ENCODE data around the gene ADGRD2. TPM values are rescaled to one million over a fixed set of nuclear protein-coding genes. Genes with fewer than 3 reads are reported as not detected.

ADGRD2 gene
- total and polyA plus RNA-seq, 2 donors from 2014 or later, result not detected

DNA sequence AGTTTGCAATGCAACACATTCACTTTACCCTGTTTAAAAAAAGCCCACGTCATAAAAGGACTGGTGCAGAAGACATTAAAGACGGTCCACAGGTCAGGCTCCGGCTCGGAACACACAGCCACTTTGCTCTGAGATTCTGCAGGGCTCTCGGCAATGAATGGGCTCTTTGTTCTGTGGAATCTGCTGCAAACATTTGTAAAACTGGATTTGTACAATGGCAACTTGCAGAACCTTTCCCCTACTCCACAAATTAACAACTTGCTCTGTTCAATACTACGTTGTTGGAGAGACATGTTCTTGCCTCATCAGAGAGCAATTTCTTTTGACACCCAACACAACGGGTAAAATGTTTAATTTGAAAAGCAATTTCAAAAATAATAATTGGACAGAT, 70.0 kb downstream of the ADGRD2 start:
- no peak for DNase-seq
- TF ChIP-seq, protein P1, sequence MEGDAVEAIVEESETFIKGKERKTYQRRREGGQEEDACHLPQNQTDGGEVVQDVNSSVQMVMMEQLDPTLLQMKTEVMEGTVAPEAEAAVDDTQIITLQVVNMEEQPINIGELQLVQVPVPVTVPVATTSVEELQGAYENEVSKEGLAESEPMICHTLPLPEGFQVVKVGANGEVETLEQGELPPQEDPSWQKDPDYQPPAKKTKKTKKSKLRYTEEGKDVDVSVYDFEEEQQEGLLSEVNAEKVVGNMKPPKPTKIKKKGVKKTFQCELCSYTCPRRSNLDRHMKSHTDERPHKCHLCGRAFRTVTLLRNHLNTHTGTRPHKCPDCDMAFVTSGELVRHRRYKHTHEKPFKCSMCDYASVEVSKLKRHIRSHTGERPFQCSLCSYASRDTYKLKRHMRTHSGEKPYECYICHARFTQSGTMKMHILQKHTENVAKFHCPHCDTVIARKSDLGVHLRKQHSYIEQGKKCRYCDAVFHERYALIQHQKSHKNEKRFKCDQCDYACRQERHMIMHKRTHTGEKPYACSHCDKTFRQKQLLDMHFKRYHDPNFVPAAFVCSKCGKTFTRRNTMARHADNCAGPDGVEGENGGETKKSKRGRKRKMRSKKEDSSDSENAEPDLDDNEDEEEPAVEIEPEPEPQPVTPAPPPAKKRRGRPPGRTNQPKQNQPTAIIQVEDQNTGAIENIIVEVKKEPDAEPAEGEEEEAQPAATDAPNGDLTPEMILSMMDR (IDR thresholded peaks at IDR 0.05; ENCODE audit: borderline replicate concordance, extremely low read depth, insufficient read depth), result no peak
- no peak for FAIRE-seq

DNA sequence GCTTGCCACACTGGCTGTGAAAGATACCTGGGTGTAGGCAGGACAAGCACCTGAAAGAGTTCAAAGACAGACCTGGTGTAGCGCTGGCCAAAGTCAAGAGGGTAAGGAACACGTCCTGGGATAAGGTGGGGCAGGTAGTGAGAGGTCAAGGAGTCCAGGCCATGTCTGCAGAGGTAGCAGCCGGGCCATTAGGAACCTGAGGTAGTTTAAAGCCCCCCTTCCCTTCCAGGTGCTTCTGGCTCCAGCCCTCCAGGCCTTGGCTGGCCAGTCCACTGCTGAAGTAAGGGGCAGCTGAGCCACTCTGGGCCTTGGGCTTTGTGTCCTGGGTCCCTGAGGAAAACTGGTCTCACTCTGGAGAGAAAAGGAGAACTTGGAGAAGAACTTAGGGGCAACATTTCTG, 70.9 kb downstream of the ADGRD2 start:
- no peaks in the 10 kb centered on the region for H3K27me3 ChIP-seq (ENCODE audit: control insufficient read depth, insufficient read depth, low read length)
- no peaks in the 10 kb centered on the region for H3K4me1 ChIP-seq (ENCODE audit: control insufficient read depth in 2 of 3, insufficient read depth in 2 of 3, low read depth in 1 of 3, low read length in 3 of 3)
- intact Hi-C loops (cut with DNase I), result no loop called here
- DNase-seq (no peak), FAIRE-seq (no peak)
- H3K9me3 ChIP-seq (ENCODE audit: control insufficient read depth in 2 of 3, insufficient read depth in 1 of 3, low read length in 3 of 3), result no peaks in the 10 kb centered on the region
- no peak overlapping the region for H3K9ac ChIP-seq (ENCODE audit: low read length in 3 of 3)
- H3K4me3 ChIP-seq (ENCODE audit: low read length in 3 of 3), result no peak overlapping the region
- peaks cover 0 to 2% (median 1%) of the 10 kb centered on the region in 3 donors for H3K36me3 ChIP-seq (ENCODE audit: control insufficient read depth in 2 of 3, insufficient read depth in 3 of 3, low read length in 3 of 3)
- TF ChIP-seq, protein P1 (IDR thresholded peaks at IDR 0.05; ENCODE audit: borderline replicate concordance, extremely low read depth, insufficient read depth), result no peak
- no peak overlapping the region for H3K27ac ChIP-seq (ENCODE audit: low read depth in 2 of 2, low read length in 2 of 2)

More for the DNA sequence above, 70.0 kb downstream of the ADGRD2 start:
- H3K4me3 ChIP-seq (ENCODE audit: low read length in 3 of 3), result no peak overlapping the region
- no peak overlapping the region for H3K9ac ChIP-seq (ENCODE audit: low read length in 3 of 3)
- no peaks in the 10 kb centered on the region for H3K4me1 ChIP-seq (ENCODE audit: control insufficient read depth in 2 of 3, insufficient read depth in 2 of 3, low read depth in 1 of 3, low read length in 3 of 3)
- H3K27ac ChIP-seq (ENCODE audit: low read depth in 2 of 2, low read length in 2 of 2), result no peak overlapping the region
- peaks cover 0 to 2% (median 0%) of the 10 kb centered on the region in 3 donors for H3K36me3 ChIP-seq (ENCODE audit: control insufficient read depth in 2 of 3, insufficient read depth in 3 of 3, low read length in 3 of 3)
- intact Hi-C loops (cut with DNase I), result no loop called here
- H3K27me3 ChIP-seq (ENCODE audit: control insufficient read depth, insufficient read depth, low read length), result no peaks in the 10 kb centered on the region
- H3K9me3 ChIP-seq (ENCODE audit: control insufficient read depth in 2 of 3, insufficient read depth in 1 of 3, low read length in 3 of 3), result no peaks in the 10 kb centered on the region

DNA sequence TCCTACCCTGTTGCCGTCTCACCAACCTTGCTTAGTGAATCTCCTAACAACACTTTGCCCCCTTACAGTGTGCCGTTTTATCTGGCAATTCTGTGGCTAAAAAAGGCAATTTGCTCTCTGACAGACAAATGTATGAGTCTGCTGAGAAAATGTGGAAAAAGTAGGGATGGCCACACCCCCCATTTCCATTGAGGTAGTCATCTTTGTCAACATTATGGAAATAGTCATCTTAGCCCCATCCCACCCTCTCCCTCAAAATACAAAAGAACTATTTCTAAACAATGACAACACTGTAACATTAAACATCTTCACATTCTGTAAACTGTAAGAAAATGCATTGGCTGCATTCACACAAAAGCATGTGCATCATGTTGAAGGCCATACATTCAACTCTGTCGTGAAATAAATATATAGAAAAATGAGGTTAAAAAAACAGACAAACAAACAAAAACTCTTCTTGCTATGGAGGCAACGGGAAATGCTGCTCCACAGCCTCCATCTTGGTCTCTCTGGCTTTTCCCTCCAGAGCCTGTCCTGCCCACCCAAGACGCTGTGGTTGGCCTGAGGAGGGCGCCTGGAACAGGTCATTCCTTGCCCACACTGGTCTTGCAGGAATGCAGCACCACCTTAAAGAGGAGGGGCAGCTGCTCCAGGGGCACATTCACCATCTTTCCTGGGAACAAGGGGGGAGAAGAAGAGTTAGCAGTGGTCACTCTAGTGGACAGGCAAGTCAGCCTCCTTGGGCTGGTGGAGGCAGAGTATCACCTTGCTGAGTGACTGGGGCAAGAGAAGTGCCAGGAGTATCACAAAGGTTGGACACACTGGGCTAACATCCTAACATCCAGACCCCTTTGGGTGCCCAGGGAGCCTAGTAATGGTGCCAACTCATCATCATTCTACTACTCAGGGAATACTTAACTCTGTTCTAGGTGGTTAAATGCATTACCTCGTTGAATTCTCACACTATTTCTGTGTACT, 72.2 kb downstream of the ADGRD2 start:
- Histone ChIP-seq H3K27ac (ENCODE audit: low read depth in 2 of 2, low read length in 2 of 2) (no peak overlapping the region), H3K4me1 (ENCODE audit: control insufficient read depth in 2 of 3, insufficient read depth in 2 of 3, low read depth in 1 of 3, low read length in 3 of 3) (no peaks in the 10 kb centered on the region), H3K36me3 (ENCODE audit: control insufficient read depth in 2 of 3, insufficient read depth in 3 of 3, low read length in 3 of 3) (peaks cover 0 to 14% (median 7%) of the 10 kb centered on the region in 3 donors), H3K27me3 (ENCODE audit: control insufficient read depth, insufficient read depth, low read length) (no peaks in the 10 kb centered on the region), H3K9me3 (ENCODE audit: control insufficient read depth in 2 of 3, insufficient read depth in 1 of 3, low read length in 3 of 3) (no peaks in the 10 kb centered on the region), H3K9ac (ENCODE audit: low read length in 3 of 3) (no peak overlapping the region), H3K4me3 (ENCODE audit: low read length in 3 of 3) (no peak overlapping the region)
- FAIRE-seq, result no peak
- intact Hi-C loops (cut with DNase I), result no loop called here
- DNase-seq, result no peak
- TF ChIP-seq, protein P1 (IDR thresholded peaks at IDR 0.05; ENCODE audit: borderline replicate concordance, extremely low read depth, insufficient read depth), result no peak

All from kidney (tissue), 14 donors.